Stimulated activated CD4-positive, alpha-beta T cell treated with anti-CD3 and anti-CD28 coated beads, TNF-alpha, amount 100 ng/mL, for 1 hour (primary cell): ENCODE measurements around the gene TOP1.
"Not testable (repeated sequence)": the region's sequence is repeated elsewhere in the genome, so short reads cannot be mapped to it uniquely, and the experiment has no call there.

Experiments
- DNase-seq, 3 donors: peaks; one replicate each; pipeline ENCODE4 v3.0.0-alpha.2; 2020; ENCODE audit warnings: low read depth in 3 of 3, low spot score in 1 of 3

TOP1 gene

GRCh38 chr20:41091927-41092326, 63.3 kb downstream of the TOP1 start:
- DNase-seq = no peak

- DNase-seq = no peak
These were observed 65.9 kb downstream of the TOP1 start for GRCh38 chr20:41094353-41095055.

- peak; percentile 5 to 31 (median 30) for DNase-seq
These were observed 66.7 kb downstream of the TOP1 start for GRCh38 chr20:41095110-41095969.

GRCh38 chr20:41098703-41099250, 70.2 kb downstream of the TOP1 start:
- DNase-seq = no peak

GRCh38 chr20:41100001-41100480, 71.4 kb downstream of the TOP1 start:
- no peak for DNase-seq

- DNase-seq = no peak
These were observed 73.0 kb downstream of the TOP1 start for GRCh38 chr20:41101660-41102059.

- DNase-seq = no peak
These were observed 79.9 kb downstream of the TOP1 start for GRCh38 chr20:41108531-41108930.

GRCh38 chr20:41110012-41110411, 81.4 kb downstream of the TOP1 start:
- DNase-seq = no peak

GRCh38 chr20:41110930-41111577, 82.4 kb downstream of the TOP1 start:
- DNase-seq = no peak

- no peak for DNase-seq
These were observed 82.9 kb downstream of the TOP1 start for GRCh38 chr20:41111578-41111951.

- no peak for DNase-seq
These were observed 87.8 kb downstream of the TOP1 start for GRCh38 chr20:41116282-41116956.

- DNase-seq = not testable (repeated sequence)
These were observed 89.5 kb downstream of the TOP1 start for GRCh38 chr20:41118159-41118558.

- no peak for DNase-seq
These were observed 90.0 kb downstream of the TOP1 start for GRCh38 chr20:41118632-41119031.

- DNase-seq = no peak
These were observed 91.3 kb downstream of the TOP1 start for GRCh38 chr20:41119614-41120561.

GRCh38 chr20:41121399-41121798, 92.8 kb downstream of the TOP1 start:
- no peak for DNase-seq

GRCh38 chr20:41123631-41124030, 95.0 kb downstream of the TOP1 start:
- DNase-seq = no peak

GRCh38 chr20:41124451-41125094, 96.0 kb downstream of the TOP1 start:
- DNase-seq = no peak

GRCh38 chr20:41125530-41126457, 97.2 kb downstream of the TOP1 start:
- DNase-seq = no peak
